CD4-positive, alpha-beta T cell treated with Interleukin-4 for 4 hours (primary cell): ENCODE data around the gene RNF214.
"Not testable (repeated sequence)": the region's sequence is repeated elsewhere in the genome, so short reads cannot be mapped to it uniquely, and the experiment has no call there.

ENCODE experiments used
- DNase-seq: peaks from one replicate; pipeline ENCODE4 v3.0.0-alpha.2; 2020

RNF214 gene

GRCh38 chr11:117232911-117233409 lies 489 bp downstream of the RNF214 start:
- no peak for DNase-seq

GRCh38 chr11:117238221-117238620 lies 5.8 kb downstream of the RNF214 start:
- DNase-seq = no peak

- no peak for DNase-seq
Observed at GRCh38 chr11:117239295-117239694, 6.8 kb downstream of the RNF214 start.

GRCh38 chr11:117248341-117248740 lies 15.9 kb downstream of the RNF214 start:
- DNase-seq = no peak

- no peak for DNase-seq
Observed at GRCh38 chr11:117249571-117249970, 17.1 kb downstream of the RNF214 start.

GRCh38 chr11:117251506-117251905 lies 19.0 kb downstream of the RNF214 start:
- no peak for DNase-seq

GRCh38 chr11:117255966-117256365 lies 23.5 kb downstream of the RNF214 start:
- DNase-seq = no peak

- DNase-seq = no peak
Observed at GRCh38 chr11:117256573-117256972, 24.1 kb downstream of the RNF214 start.

- no peak for DNase-seq
Observed at GRCh38 chr11:117258576-117258975, 26.1 kb downstream of the RNF214 start.

GRCh38 chr11:117259417-117259816 lies 26.9 kb downstream of the RNF214 start:
- no peak for DNase-seq

GRCh38 chr11:117264624-117265323 lies 32.3 kb downstream of the RNF214 start:
- DNase-seq = not testable (repeated sequence)

- DNase-seq = no peak
Observed at GRCh38 chr11:117265745-117266144, 33.3 kb downstream of the RNF214 start.

GRCh38 chr11:117269856-117270255 lies 37.4 kb downstream of the RNF214 start:
- DNase-seq = no peak

GRCh38 chr11:117271208-117271607 lies 38.7 kb downstream of the RNF214 start:
- DNase-seq = no peak

- DNase-seq = not testable (repeated sequence)
Observed at GRCh38 chr11:117272175-117272574, 39.7 kb downstream of the RNF214 start.

- no peak for DNase-seq
Observed at GRCh38 chr11:117273550-117274289, 41.2 kb downstream of the RNF214 start.

- no peak for DNase-seq
Observed at GRCh38 chr11:117278347-117278746, 45.9 kb downstream of the RNF214 start.

- DNase-seq = peak; percentile 54
Observed at GRCh38 chr11:117279711-117280376, 47.4 kb downstream of the RNF214 start.

GRCh38 chr11:117281159-117281558 lies 48.7 kb downstream of the RNF214 start:
- DNase-seq = no peak

- no peak for DNase-seq
Observed at GRCh38 chr11:117281869-117282268, 49.4 kb downstream of the RNF214 start.

GRCh38 chr11:117282956-117283355 lies 50.5 kb downstream of the RNF214 start:
- DNase-seq = no peak

- no peak for DNase-seq
Observed at GRCh38 chr11:117284053-117284452, 51.6 kb downstream of the RNF214 start.

GRCh38 chr11:117286588-117286987 lies 54.1 kb downstream of the RNF214 start:
- DNase-seq = no peak

GRCh38 chr11:117287668-117288067 lies 55.2 kb downstream of the RNF214 start:
- no peak for DNase-seq
